ENCODE data around the gene TGM2.

- TF ChIP-seq CTCF (IDR thresholded peaks at IDR 0.05) (no peak), EZH2 (IDR thresholded peaks at IDR 0.05; ENCODE audit: borderline replicate concordance, insufficient read depth, low read depth, low read length, poor library complexity, severe bottlenecking) (no peak)
Observed at GRCh38 chr20:38184101-38184500, 19.0 kb upstream of the TGM2 start.
